Upper lobe of left lung (tissue), 4 donors: ENCODE results near the gene TBCD.

Source experiments
- EP300 ChIP-seq, 4 donors: sonication (generic); formaldehyde crosslinking; IDR thresholded peaks; one replicate each; pipeline ENCODE4 v1.5.1; 2017; ENCODE audit warnings: antibody characterized with exemption in 4 of 4, control low read depth in 2 of 4
- POLR2A ChIP-seq, 4 donors: fragments of 450-650 bp; IDR thresholded peaks; one replicate each; pipeline ENCODE4 v1.5.1; 2016 to 2017; ENCODE audit warnings: antibody characterized with exemption in 4 of 4, mild to moderate bottlenecking in 2 of 4
- POLR2AphosphoS5 ChIP-seq, 2 donors: sonication (generic); formaldehyde crosslinking; IDR thresholded peaks; one replicate each; pipeline ENCODE4 v1.5.1; 2017; ENCODE audit warnings: antibody characterized with exemption in 2 of 2
- TF ChIP-seq, protein P1 (sequence below), 6 experiments: fragments of 450-650 bp in 4 of 6; fragments of 200-600 bp in 2 of 6; sonication (generic) in 2 of 6; IDR thresholded peaks; one replicate each; pipeline ENCODE4 v1.5.1; 2016 to 2019; ENCODE audit warnings: antibody characterized with exemption in 6 of 6

DNA sequence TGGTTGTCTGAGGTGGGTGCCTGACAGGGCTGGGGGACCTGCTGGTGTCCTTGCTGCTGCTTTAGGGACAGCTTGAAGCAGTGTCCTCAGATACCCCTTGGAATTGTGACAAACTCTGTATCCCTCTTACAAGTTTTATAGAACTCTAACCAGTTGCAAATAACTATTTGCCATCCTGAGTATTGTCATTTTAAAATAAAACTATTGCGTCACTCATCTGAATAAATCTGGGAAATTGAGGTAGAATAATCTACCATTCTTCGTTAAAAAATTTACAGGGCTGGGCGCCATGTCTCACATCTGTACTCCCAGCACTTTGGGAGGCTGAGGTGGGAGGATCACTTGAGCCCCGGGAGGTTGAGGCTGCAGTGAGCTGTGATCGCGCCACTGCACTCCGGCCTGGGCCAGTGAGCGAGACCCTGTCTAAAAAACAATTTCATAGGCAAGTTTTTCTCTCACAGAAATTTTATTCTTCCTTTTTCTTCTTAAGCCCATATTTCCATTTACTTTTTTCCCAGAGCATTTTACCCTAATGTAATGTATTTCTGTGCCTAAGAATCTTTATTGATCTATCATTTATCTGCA is 73.8 kb downstream of the TBCD start:
- TF ChIP-seq POLR2AphosphoS5 (IDR thresholded peaks at IDR 0.05) (no peak), EP300 (IDR thresholded peaks at IDR 0.05) (no peak), POLR2A (IDR thresholded peaks at IDR 0.05) (no peak)
- TF ChIP-seq, protein P1, sequence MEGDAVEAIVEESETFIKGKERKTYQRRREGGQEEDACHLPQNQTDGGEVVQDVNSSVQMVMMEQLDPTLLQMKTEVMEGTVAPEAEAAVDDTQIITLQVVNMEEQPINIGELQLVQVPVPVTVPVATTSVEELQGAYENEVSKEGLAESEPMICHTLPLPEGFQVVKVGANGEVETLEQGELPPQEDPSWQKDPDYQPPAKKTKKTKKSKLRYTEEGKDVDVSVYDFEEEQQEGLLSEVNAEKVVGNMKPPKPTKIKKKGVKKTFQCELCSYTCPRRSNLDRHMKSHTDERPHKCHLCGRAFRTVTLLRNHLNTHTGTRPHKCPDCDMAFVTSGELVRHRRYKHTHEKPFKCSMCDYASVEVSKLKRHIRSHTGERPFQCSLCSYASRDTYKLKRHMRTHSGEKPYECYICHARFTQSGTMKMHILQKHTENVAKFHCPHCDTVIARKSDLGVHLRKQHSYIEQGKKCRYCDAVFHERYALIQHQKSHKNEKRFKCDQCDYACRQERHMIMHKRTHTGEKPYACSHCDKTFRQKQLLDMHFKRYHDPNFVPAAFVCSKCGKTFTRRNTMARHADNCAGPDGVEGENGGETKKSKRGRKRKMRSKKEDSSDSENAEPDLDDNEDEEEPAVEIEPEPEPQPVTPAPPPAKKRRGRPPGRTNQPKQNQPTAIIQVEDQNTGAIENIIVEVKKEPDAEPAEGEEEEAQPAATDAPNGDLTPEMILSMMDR (IDR thresholded peaks at IDR 0.05) = no peak
